Tibial nerve (tissue), 4 donors: Measurements from ENCODE around the gene SERINC2. TPM values are rescaled to one million over a fixed set of nuclear protein-coding genes. Genes with fewer than 3 reads are reported as not detected.
A peak's percentile ranks its signal among the peaks of the same experiment; 100 is the strongest.

Source experiments
- DNase-seq, 2 donors: peaks; one replicate each; pipeline ENCODE4 v3.0.0-alpha.2; 2019; ENCODE audit warnings: low spot score in 2 of 2
- H3K27ac ChIP-seq, 4 donors: fragments of 200-600 bp; sonication (generic) in 3 of 4; one replicate each; pipeline ENCODE4 v1.5.1; 2017 to 2019; ENCODE audit warnings: mild to moderate bottlenecking in 1 of 4
- H3K27me3 ChIP-seq, 2 donors: fragments of 200-600 bp; sonication (generic) in 1 of 2; one replicate each; pipeline versions ENCODE4 v1.5.1 to v1.6.0; 2017 to 2019
- H3K36me3 ChIP-seq, 3 donors: fragments of 200-600 bp; sonication (generic); one replicate each; pipeline ENCODE4 v1.5.1; 2018 to 2019
- H3K4me1 ChIP-seq, 4 donors: fragments of 200-600 bp; sonication (generic) in 3 of 4; one replicate each; pipeline ENCODE4 v1.5.1; 2017 to 2019
- H3K4me3 ChIP-seq, 4 donors: fragments of 200-600 bp; sonication (generic) in 3 of 4; one replicate each; pipeline ENCODE4 v1.5.1; 2017 to 2019; ENCODE audit warnings: mild to moderate bottlenecking in 1 of 4, moderate library complexity in 1 of 4
- H3K9me3 ChIP-seq, 4 donors: fragments of 200-600 bp; sonication (generic) in 3 of 4; one replicate each; pipeline ENCODE4 v1.5.1; 2017 to 2019
- CTCF ChIP-seq, 5 experiments: fragments of 200-600 bp in 3 of 5; fragments of 450-650 bp in 2 of 5; sonication (generic) in 3 of 5; IDR thresholded peaks; one replicate each; pipeline ENCODE4 v1.5.1; 2016 to 2019; ENCODE audit warnings: antibody characterized with exemption in 5 of 5, mild to moderate bottlenecking in 3 of 5, moderate library complexity in 2 of 5
- EP300 ChIP-seq, 2 donors: sonication (generic); formaldehyde crosslinking; IDR thresholded peaks; one replicate each; pipeline ENCODE4 v1.6.1; 2017; ENCODE audit warnings: antibody characterized with exemption in 2 of 2, mild to moderate bottlenecking in 1 of 2
- POLR2A ChIP-seq, 2 donors: fragments of 450-650 bp; IDR thresholded peaks; one replicate each; pipeline ENCODE4 v1.6.1; 2017; ENCODE audit warnings: antibody characterized with exemption in 2 of 2, mild to moderate bottlenecking in 2 of 2, moderate library complexity in 2 of 2
- WGBS, 2 donors: methylation state at CpG; one replicate each; pipeline ENCODE4 v1.1.5; 2018; 5-methylcytosine and 5-hydroxymethylcytosine counted together
- total RNA-seq, 4 donors: library from RNA; depleted of rRNA; stranded (reverse); fragments of >200 nt; gene quantifications; one replicate each; pipeline ENCODE4 v1.1.0, GENCODE V29; 2016

SERINC2 gene
- total RNA-seq, 4 donors from 2014 or later: 0.42 to 4.3 (median 2.3) TPM

DNA sequence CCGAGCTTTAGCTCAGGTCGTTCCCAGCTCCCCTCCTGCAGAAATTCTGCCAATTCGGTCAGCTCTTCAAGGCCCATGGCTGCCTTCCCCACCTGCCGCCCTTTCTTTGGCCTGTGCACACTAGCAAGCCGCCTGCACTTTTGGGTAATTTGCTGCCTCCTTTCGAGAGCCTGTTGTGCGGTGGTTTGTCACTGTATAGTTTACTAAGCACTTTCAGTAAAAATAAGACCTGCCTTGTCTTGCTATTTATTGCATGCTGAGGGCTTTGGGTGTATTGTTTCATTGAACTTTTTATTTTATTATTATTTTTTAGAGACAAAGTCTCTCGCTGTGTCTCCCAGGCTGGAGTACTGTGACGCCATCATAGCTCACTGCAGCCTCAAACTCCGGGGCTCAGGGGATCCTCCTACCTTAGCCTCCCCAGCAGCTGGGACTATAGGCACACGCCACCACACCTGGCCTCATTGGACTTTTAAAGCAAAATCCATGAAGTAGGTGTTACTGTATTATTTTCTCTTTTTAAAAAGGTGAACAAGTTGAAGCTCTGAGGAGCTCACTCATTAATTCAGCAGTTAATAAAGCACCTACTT, 39.0 kb upstream of the SERINC2 start:
- Histone ChIP-seq H3K4me3 (peak overlapping the region; percentile 17 to 49 (median 38)), H3K27ac (peak overlapping the region in 3 of 4 donors; percentile 67 to 83 (median 75))

GRCh38 chr1:31374511-31375196, 38.4 kb upstream of the SERINC2 start:
- WGBS, 2 donors: 67 to 70% methylated on average over 7 of the region's 7 CpGs
- TF ChIP-seq EP300 (IDR thresholded peaks at IDR 0.05) (no peak), POLR2A (IDR thresholded peaks at IDR 0.05) (no peak), CTCF (IDR thresholded peaks at IDR 0.05) (no peak)
- Histone ChIP-seq H3K36me3 (no peaks in the 10 kb centered on the region), H3K9me3 (no peaks in the 10 kb centered on the region), H3K4me3 (no peak overlapping the region), H3K27ac (no peak overlapping the region), H3K27me3 (no peaks in the 10 kb centered on the region), H3K4me1 (peaks cover 0 to 39% (median 22%) of the 10 kb centered on the region in 4 donors)
- no peak for DNase-seq

More for the DNA sequence above, 39.0 kb upstream of the SERINC2 start:
- Histone ChIP-seq H3K4me1 (peaks cover 0 to 39% (median 22%) of the 10 kb centered on the region in 4 donors), H3K9me3 (no peaks in the 10 kb centered on the region), H3K27me3 (no peaks in the 10 kb centered on the region), H3K36me3 (no peaks in the 10 kb centered on the region)
- WGBS, 2 donors: 25 to 32% methylated on average over 11 of the region's 11 CpGs
- no peak for TF ChIP-seq CTCF (IDR thresholded peaks at IDR 0.05)
- no peak for TF ChIP-seq POLR2A (IDR thresholded peaks at IDR 0.05)
- no peak for TF ChIP-seq EP300 (IDR thresholded peaks at IDR 0.05)
- DNase-seq: no peak

DNA sequence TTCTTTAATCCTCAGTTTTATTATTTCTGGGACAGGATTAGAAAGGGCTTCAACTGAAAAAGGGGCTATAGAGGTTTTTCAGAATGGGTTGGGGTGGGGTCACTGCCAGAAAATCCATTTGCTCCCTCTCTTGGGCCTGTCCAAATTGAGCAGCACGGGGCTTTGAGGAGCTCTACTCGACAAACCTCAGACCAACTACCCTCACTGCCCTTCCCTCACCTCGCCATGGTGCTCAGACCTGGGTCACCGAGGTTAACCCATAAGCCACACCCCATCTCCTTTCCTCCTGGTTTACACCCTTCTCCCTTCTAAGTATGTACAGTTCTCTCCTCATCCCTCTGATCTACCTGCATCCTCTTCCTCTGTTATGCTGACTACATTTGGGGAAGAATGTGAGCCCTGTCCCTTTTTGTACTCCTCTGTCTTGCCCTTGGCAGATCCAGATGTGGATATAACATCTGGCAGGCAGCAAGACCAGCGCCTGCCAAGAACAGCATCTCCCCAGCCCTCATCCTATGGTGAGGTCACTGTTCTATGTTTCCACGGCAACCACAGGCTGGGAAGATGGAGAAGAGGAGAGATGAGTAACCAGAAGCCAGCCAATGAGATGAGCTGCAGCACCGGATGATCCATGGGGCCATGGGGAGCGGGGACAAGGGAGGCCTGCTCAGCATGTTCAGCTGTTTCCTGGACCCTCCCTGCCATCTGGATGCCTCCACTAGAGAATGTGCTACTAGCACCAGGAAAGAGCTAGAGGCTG, 36.5 kb upstream of the SERINC2 start:
- WGBS, 2 donors: 56 to 60% methylated on average over 8 of the region's 8 CpGs
- no peak for TF ChIP-seq EP300 (IDR thresholded peaks at IDR 0.05)
- TF ChIP-seq POLR2A (IDR thresholded peaks at IDR 0.05): no peak
- TF ChIP-seq CTCF (IDR thresholded peaks at IDR 0.05): no peak

DNA sequence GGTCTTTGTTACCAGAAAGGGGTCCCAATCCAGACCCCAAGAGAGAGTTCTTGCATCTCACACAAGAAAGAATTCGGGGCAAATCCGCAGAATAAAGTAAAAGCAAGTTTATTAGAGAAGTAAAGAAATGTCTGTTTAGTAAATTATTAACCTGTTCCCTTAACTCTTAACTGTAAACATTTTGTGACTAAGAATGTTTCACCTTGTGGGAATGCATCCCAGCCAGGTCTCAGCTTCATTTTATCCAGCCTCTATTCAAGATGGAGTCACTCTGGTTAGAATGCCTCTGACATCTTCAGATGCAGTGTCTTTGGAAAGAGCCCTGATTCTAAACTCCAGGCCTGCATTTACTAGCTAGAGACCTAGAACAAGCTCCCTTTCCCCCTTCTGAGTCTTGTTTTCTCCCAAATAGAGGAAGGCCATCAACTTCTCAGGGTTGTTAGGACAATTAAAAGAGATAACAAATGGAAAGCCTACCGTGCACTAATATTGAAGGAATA, 35.6 kb upstream of the SERINC2 start:
- Histone ChIP-seq H3K27me3 (no peaks in the 10 kb centered on the region), H3K9me3 (no peaks in the 10 kb centered on the region), H3K36me3 (no peaks in the 10 kb centered on the region), H3K4me3 (no peak overlapping the region), H3K4me1 (peaks cover 0 to 22% (median 8%) of the 10 kb centered on the region in 4 donors), H3K27ac (no peak overlapping the region)
- WGBS, 2 donors: 89 to 90% methylated on average over 3 of the region's 3 CpGs
- no peak for DNase-seq
- TF ChIP-seq EP300 (IDR thresholded peaks at IDR 0.05) (no peak), CTCF (IDR thresholded peaks at IDR 0.05) (no peak), POLR2A (IDR thresholded peaks at IDR 0.05) (no peak)

More for the DNA sequence above, 36.5 kb upstream of the SERINC2 start:
- Histone ChIP-seq H3K9me3 (no peaks in the 10 kb centered on the region), H3K4me1 (peaks cover 0 to 31% (median 16%) of the 10 kb centered on the region in 4 donors), H3K36me3 (no peaks in the 10 kb centered on the region), H3K27me3 (no peaks in the 10 kb centered on the region), H3K27ac (no peak overlapping the region), H3K4me3 (no peak overlapping the region)
- no peak for DNase-seq
